Glomerular visceral epithelial cell (primary cell): Measurements from ENCODE around the gene SPATA46.

Experiments
- DNase-seq: peaks from one replicate; pipeline ENCODE4 v3.0.0-alpha.2; 2016; ENCODE audit errors: extremely low spot score

The SPATA46 gene

GRCh38 chr1:162391790-162392563 lies 15.3 kb upstream of the SPATA46 start:
- DNase-seq, result peak; percentile 37

DNA sequence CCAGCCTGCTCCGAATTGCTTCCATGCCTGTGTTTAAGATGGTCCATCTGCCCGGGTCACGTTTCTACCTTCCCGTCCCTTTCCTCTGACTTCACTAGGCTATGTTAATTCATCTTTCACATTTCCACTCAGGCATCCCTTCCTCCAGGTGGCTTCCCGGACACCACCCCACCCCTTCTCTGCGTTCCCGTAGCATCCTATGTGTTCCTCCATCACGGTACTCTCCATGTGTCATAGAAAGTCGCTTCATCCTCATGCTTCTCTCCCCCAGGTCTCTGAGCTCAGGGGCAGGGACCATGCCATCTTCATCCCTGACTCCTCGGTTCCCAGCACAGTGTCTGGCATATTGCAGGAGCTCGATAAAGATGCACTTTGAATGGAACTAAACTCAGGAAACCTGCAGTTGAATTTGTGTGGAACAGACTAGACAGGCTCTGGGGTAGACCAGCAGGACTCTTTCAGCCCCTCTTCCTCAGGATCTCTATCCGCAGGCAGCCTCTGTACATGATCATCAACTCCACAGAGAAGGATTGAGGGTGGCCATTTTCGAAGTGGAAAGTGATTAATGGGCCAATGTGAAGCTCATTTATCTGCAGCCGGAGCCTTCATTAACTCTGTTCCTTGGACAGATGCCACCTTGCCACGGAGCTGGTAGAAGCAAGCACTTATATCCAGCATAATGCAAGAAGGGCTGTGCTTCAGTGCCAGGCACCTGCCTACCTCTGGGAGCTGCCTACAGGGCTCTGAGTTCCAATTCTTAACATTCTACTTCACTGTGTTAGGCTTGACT lies 13.9 kb upstream of the SPATA46 start:
- no peak for DNase-seq

- DNase-seq, result no peak
Measured at GRCh38 chr1:162389971-162390370, 13.3 kb upstream of the SPATA46 start.

DNA sequence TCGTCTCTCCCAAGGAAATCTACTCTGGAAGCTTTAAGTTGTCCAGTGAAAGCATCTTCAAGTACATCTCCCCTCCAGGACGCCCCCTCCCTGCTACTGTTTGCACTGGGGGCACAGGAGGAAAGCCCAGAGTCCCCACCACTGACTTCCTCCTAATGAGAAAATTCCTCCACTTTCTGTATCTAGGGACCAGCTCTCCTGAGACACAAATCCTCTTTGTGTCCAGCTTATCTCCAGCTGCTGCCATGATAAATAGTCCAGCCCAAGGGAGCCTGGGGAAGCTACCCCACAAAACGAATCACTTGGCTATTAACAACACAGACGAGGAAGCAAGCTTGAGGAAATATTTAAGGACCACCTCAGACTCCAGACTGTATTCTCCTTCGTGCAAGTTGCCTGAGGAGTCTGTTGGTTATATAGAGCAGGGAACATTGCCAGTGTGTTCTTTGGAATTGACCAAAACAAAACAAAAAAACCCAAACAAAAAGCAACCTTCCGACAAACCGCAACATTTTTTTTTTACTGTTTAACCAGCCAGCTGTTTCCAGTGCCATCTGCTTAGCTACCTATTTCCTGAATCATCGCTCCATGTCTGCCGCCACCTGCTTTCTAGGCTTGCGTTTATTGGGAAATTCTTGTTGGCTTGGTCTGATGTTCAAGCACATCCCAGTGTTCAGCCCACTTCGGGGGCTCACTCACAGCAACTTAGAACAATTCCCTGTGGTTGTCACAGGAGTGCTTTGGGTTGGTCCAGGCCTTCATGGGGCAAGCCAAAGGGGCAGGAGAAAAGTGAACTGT lies 12.6 kb upstream of the SPATA46 start:
- DNase-seq, result peak; percentile 41

DNA sequence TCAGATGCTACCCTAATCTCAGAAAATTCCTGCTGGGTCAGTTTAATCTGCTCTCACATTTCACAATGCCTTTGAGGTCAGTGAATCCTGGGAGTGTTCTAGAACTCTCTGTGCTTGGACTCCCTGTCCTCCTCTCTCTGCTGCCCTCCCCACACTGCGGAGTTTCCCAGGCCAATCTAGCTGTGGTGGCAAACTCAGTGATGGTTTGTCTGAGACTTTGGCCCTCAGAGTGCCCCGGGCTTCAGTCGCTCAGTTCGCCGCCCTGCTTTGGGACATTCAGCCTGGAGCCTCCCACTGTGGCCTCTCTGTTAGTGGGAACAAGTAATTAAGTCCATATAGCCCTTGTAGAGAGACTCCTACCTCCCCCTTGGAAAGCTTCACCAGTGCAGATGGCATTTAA lies 12.0 kb upstream of the SPATA46 start:
- no peak for DNase-seq

DNA sequence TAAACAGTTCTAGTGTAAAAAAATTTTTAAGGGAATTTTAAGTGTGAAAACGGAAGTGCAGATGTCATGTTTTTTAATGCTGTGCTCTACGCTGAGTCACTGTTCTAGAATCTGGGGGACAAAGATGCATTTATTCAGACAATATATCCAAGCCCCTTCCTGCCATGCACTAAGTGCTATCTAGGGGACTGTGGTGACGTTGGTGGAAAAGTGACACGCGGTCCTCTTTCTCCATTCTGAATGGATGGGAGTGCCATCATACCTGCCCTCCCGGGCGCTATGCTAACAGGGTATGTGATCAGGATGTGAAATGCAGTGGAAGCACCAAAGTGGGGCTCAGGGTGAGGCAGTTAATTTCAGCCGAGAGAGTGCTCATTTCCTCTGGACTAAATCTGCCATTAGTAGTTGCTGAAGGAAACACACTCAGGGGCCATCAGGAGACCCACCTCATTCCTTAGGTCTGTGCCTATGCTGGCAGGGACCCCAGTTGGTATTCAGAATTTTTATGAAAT lies 11.5 kb upstream of the SPATA46 start:
- DNase-seq, result no peak

GRCh38 chr1:162387226-162388082 lies 10.8 kb upstream of the SPATA46 start:
- no peak for DNase-seq

DNA sequence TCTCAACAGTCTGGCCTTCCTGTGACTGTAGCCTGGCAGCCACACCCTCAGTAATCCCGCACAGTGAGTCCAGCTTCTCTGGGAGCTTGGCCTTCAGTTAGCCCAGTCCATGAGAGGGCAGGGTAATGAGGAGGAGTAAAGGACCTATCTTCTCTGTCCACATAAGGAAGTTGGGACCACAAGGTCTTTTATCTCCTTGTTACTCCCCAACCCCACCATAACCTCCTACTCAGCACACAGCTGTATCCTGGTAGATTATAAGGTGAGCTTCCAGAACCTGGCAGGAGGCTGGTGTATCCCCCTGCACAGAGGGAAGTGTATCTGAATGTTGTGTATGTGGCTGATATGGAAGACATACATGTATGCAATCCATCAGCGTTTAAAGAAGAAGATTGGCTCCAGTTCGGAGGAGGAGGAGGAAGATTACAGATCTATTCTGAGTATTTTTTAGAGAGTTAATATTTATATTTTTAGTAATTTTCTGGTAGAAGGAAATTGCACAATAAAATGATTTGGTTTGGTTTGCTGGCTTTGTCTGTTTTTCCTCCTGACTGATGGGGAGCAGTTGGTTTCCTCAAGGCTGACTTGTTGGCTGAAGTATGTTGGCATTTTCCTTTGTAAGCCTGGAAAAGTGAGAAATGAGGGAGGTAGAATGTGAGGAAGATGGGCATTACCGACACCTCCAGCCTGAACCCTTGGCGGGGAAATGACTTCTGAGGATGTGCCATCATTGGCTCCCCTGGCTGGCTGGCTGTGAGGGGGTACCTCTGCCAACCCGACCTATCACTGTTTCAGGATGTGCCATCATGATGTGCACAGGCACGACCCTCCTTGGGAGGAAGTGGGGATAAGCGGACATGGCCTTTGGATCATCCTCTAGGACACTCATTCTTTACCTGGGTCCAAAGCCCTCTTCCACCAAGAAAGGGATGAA lies 9.9 kb upstream of the SPATA46 start:
- no peak for DNase-seq

DNA sequence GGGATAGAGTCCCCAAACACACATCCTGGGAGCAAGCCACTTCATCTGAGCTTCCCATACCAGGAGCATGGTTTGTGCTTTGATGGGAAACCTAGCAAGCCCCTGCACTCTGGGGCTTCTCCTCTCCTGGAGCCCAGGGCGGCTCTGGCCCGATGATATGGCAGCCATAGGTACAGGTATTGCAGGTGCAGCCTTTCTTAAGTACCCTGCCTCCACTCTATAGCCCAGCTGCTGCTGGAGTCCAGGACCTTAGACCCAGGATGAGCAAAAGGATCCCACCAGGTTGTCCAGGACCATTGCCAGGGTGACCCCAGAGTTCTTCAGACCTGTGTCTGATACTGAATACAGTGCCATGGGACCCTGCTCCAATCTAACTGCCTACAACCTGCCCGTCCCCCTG lies 9.0 kb upstream of the SPATA46 start:
- DNase-seq, result no peak

- no peak for DNase-seq
Measured at GRCh38 chr1:162385280-162385623, 8.6 kb upstream of the SPATA46 start.

GRCh38 chr1:162384601-162385279 lies 8.1 kb upstream of the SPATA46 start:
- DNase-seq, result no peak

- no peak for DNase-seq
Measured at GRCh38 chr1:162384116-162384515, 7.5 kb upstream of the SPATA46 start.

DNA sequence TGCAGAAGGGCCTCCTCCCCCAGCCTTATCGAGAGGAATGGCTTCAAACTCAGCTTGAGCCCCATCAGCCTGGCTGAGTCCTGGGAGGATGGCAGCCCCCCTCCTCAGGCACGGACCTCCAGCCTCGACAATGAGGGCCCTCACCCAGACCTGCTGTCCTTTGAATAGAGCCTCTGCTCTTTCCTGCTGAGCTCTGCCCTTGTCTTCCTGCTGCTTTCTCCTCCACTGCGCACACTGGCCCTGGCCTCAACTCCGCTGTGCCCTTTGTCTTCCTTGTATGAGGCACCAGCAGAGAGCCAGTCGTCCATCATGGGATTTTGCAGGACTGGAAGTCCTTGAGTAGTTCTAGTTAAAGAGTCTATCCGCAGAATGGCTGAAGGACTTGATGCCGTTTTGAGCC lies 6.9 kb upstream of the SPATA46 start:
- DNase-seq, result no peak

DNA sequence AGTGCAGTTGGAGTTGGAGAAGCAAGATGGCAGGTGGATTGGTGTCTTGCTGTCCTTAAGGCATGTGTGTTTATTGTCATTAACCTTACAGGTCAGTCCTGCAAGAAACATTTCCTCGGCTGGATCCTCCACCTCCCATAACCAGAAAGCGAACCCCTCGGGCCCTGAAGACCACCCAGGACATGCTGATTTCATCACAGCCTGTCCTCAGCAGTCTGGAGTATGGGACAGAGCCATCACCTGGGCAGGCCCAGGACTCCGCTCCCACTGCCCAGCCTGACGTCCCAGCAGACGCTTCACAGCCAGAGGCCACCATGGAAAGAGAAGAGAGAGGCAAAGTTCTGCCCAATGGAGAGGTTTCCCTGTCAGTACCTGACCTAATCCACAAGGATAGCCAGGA lies 6.4 kb upstream of the SPATA46 start:
- no peak for DNase-seq

DNA sequence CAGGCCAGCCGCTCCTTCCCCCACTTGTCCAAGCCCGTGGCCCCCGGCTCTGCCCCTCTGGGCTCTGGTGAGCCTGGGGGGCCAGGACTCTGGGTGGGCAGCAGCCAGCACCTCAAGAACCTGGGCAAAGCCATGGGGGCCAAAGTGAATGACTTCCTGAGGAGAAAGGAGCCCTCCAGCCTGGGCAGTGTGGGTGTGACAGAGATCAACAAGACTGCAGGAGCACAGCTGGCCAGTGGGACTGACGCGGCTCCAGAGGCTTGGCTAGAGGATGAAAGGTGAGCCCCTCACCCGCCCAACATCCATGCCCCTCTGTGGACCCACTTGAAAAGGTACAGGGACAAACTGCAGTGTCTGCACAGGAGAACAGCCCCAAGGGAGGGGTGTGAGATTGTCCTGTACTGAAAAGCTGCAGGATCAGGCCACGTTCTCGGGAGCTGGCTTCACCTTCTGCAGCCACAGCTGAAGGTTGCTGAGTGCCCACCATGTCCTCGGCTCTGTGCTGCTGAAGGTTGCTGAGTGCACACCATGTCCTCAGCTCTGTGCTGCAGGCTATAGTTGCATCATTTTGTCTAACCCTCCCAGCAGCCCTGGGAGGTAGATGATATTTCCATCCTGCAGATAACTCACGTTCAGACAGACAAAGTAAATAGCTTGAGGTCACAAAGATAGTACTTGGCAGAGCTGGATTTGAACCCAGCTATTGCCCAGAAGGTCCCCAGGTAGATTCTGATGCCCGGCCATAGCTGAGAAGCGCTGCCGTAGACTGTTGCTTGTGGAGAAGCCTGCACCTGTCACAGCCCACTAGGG lies 5.5 kb upstream of the SPATA46 start:
- no peak for DNase-seq

- peak; percentile 11 for DNase-seq
Measured at GRCh38 chr1:162381383-162381782, 4.7 kb upstream of the SPATA46 start, which contains the start of gene C1orf226. C1orf226 (plus strand) TSS chr1:162381728; CDS start chr1:162381902, 174 bp downstream.

GRCh38 chr1:162380061-162380846 lies 3.6 kb upstream of the SPATA46 start:
- DNase-seq, result no peak

DNA sequence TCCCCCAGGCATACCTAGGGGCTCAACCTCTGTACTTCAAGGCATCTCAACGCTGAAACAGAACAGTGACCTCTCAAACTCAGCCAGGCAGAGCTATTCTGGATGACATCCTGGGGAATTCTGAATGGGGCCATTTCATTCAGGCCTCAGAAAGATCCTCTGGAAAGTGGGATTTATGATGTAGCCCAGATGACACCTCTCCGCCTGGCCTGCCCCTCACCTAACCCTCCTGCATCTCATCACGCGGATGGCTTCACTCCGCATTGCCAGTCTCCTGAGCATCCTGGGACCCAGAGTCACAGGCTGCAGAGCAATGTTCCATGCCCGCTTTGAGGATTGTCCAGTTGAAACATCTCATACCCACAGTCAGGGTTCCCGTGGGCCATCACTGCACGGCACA lies 1.2 kb downstream of the SPATA46 start:
- DNase-seq, result no peak
